GM18951 (cell line): ENCODE data around the gene S1PR5.
"Not testable (repeated sequence)": the region's sequence is repeated elsewhere in the genome, so short reads cannot be mapped to it uniquely, and the experiment has no call there.

Experiments
- POLR2A ChIP-seq: IDR thresholded peaks from 4 replicates; pipeline ENCODE4 v1.6.1; 2011; ENCODE audit warnings: mild to moderate bottlenecking; ENCODE audit not compliant: insufficient read length, insufficient read depth; ENCODE audit errors: extremely low read depth
- in situ Hi-C: fragments of 300-500 bp; cut with MboI; formaldehyde crosslinking; loops from one replicate; pipeline ENCODE4 v1.12.0; 2022; ENCODE audit warnings: low sequenced_read_pairs, mixed read lengths, inconsistent platforms; ENCODE audit not compliant: unreplicated experiment

S1PR5 gene

DNA sequence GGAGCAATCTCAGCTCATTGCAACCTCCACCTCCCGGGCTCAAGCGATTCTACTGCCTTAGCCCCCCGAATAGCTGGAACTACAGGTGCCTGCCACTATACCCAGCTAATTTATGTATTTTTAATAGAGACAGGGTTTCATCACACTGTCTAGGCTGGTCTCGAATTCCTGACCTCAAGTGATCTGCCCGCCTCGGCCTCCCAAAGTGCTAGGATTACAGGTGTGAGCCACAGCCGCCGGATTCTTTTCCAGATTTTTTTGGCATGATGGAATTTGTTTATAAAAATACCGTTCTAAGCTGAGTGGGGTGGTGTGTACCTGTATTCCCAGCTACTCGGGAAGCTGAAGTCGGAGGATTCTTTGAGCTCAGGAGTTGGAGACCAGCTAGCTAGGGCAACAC, 20.4 kb upstream of the S1PR5 start:
- TF ChIP-seq POLR2A, result no peak
- in situ Hi-C loops, result no loop called here

DNA sequence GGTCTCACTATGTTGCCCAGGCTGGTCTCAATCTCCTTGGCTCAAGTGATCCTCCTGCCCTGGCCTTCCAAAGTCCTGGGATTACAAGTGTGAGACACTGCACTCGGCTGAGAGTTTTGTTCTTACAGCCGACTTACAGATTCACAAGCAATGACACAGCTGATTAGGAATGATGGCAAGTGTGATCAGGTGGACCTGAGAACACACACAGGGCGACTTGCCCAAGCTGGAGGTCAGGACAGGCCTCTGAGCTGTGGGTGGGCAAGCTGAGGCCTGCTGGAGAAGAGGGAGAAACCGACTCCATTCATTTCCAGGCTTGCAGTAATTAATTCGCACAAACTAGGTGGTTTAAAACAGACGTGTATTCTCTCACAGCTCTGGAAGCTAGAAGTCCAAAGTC, 18.4 kb upstream of the S1PR5 start:
- no peak for TF ChIP-seq POLR2A

DNA sequence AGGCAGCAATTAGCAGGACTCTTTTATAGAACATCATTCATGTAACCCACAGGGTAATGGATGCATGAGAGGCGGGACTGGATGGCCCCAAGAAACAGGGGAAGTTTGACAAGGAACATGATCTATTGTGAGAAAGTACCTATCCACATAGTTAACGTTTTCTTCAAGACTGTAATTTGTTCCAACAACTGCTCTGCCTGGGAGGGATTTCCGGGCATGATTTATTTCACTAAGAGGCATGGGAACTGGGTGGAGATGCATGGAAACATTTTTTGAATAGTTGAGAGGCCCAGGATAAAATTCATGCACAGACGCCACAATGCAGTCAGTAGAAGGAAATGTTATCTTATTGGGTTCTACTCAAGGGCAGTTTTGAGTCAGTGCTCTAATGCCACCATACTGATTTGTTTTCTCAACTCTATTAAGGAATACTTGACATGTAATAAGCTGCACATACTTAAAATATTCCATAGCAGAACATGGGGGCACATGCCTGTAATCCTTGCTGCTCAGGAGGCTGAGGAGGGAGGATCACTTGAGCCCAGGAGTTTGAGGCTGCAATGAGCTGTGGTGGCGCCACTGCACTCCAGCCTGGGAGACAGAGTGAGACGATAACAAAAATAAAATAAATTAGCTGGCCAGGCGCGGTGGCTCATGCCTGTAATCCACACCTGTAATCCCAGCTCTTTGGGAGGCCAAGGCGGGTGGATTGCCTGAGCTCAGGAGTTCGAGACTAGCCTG, 16.6 kb upstream of the S1PR5 start:
- TF ChIP-seq POLR2A, result no peak
- in situ Hi-C loops, result no loop called here

More for the DNA sequence above, 18.4 kb upstream of the S1PR5 start:
- in situ Hi-C loops, result no loop called here

DNA sequence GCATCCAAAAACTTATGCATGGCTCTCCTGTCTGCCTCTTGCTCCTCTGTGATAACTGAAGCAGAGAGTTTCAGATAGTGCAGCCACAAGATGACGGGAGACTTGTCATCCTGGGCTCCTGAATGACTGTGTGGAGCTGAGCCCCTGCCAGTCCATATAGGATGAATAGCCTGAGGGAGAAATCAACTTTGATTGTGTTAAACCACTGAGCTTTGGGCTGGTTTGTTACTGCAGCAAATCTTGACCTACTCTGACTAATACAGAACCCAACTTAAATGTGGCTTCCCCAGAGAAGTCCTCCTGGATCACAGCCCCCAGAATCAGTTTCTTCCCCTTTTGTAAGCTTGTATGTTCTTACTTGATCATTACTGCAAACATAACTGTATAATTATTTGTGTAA, 15.2 kb upstream of the S1PR5 start:
- TF ChIP-seq POLR2A, result no peak

DNA sequence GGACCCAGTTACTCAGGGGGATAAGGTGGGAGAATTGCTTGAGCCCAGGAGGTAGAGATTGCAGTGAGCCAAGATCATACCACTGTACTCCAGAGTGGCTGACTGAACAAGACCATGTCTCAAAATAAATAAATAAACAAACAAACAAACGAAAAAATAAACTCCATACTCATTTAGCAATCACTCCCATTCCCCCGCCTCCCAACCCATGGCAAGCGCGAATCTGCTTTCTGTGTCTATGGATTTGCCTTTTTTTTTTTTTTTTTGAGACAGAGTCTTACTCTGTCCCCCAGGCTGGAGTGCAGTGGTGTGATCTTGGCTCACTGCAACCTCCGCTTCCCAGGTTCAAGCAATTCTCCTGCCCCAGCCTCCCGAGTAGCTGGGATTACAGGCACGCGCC, 9.6 kb upstream of the S1PR5 start:
- in situ Hi-C loops, result not testable (repeated sequence)

More for the DNA sequence above, 15.2 kb upstream of the S1PR5 start:
- in situ Hi-C loops, result no loop called here

DNA sequence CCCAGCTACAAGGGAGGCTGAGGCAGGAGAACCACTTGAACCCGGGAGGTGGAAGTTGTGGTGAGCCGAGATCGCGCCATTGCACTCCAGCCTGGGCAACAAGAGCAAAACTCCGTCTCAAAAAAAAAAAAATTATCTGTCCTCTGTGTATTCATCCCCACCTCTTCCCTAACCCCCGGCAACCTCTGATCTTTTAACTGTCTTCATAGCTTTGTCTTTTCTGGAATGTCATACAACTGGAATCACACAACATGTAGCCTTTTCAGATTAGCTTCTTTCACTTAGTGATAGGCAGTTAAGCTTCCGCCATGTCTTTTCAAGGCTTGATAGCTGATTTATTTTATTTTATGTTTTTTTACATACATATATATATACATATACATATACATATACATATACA, 8.4 kb upstream of the S1PR5 start:
- TF ChIP-seq POLR2A, result no peak

DNA sequence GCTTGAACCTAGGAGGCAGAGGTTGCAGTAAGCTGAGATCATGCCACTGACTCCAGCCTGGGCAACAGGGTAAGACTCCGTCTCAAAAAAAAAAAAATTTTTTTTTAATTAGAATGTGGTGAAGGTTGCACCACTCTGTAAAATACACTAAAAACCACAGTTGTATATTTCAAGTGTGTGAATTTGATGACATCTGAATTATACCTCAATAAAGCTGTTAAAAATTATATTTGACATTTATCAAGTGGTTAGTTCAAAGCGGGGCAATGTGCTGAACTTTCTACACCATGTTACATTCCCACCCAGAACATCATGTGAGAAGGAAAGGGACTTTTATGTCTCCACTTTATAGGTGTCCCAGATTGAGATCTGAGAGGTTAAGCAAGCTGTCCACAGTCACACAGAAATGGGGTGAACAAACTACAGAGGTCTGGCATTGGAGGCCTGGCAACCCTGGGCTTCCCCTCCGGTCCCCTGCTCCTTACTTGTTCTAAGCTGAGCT, 5.9 kb upstream of the S1PR5 start:
- no peak for TF ChIP-seq POLR2A
- in situ Hi-C loops, result no loop called here

More for the DNA sequence above, 8.4 kb upstream of the S1PR5 start:
- in situ Hi-C loops, result no loop called here

DNA sequence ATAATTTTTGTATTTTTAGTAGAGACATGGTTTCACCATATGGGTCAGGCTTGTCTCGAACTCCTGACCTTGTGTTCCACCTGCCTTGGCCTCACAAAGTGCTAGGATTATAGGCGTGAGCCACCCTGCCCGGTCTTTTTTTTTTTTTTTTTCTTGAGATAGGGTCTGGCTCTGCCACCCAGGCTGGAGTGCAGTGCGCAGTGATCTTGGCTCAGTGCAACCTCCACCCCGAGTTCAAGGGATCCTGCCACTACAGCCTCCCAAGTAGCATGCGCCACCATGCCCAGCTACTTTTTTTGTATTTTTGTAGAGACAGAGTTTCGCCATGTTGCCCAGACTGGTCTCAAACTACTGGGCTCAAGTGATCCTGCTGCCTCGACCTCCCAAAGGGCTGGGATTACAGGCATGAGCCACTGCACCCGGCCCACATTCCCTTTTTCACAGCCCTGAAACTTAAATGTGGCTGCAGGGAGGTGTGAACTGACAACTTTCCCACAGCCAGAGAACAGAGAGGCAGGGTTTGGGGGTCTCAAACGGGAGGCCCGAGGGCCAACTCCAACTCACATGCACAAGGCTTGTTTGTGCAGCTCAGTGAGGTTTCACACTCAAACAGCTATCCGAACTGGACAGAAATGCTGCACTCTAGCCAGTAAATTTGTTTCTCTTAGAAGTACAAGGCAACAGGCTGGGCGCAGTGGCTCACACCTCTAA, 4.4 kb upstream of the S1PR5 start:
- no peak for TF ChIP-seq POLR2A
- in situ Hi-C loops, result no loop called here

DNA sequence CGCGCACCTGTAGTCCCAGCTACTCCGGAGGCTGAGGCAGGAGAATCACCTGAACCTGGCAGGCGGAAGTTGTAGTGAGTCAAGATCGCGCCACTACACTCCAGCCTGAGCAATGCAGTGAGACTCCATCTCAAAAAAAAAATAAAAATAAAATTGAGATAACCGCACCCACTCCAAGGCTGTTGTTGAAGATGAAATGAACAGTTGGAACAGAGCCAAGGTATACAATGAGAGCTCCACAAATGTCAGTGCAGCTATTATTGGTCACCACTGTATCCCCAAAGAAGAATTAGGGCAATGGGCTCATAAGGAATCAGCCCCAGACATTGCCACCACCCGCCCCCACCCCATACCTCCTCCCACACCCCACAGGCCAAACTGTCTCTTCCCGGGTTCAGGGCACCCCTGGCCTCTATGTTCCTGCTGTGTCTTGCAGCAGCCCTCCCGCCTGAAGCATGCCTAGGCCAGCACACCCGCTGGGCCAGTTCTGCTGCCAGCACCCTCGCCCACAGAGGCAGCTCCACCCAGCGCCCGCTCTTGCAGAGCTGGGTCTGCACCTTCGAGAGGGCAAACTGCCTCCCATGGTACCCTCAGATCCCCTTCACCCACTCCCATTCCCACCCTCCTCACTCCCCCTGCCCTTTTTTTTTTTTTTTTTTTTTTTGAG, 3.5 kb upstream of the S1PR5 start:
- in situ Hi-C loops, result no loop called here
- no peak for TF ChIP-seq POLR2A

DNA sequence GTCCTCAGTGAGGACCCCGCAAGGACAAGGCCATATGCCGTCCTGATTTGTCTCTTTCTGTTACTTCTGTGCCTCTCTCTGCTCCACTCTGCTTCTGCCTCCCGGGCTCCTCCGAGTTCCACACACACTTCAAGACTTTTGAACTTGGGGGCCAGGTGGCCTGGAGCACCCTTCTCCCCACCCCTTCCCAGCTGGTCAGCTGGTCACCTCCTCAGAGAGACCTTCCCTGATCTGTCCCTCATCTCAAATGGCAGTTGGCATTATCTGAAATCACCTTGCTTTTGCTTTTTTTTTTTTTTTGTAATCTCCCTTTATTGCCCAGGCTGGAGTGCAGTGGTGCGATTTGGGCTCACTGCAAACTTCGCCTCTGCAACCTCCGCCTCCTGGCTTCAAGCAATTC, 2.2 kb upstream of the S1PR5 start:
- in situ Hi-C loops, result no loop called here
- no peak for TF ChIP-seq POLR2A

DNA sequence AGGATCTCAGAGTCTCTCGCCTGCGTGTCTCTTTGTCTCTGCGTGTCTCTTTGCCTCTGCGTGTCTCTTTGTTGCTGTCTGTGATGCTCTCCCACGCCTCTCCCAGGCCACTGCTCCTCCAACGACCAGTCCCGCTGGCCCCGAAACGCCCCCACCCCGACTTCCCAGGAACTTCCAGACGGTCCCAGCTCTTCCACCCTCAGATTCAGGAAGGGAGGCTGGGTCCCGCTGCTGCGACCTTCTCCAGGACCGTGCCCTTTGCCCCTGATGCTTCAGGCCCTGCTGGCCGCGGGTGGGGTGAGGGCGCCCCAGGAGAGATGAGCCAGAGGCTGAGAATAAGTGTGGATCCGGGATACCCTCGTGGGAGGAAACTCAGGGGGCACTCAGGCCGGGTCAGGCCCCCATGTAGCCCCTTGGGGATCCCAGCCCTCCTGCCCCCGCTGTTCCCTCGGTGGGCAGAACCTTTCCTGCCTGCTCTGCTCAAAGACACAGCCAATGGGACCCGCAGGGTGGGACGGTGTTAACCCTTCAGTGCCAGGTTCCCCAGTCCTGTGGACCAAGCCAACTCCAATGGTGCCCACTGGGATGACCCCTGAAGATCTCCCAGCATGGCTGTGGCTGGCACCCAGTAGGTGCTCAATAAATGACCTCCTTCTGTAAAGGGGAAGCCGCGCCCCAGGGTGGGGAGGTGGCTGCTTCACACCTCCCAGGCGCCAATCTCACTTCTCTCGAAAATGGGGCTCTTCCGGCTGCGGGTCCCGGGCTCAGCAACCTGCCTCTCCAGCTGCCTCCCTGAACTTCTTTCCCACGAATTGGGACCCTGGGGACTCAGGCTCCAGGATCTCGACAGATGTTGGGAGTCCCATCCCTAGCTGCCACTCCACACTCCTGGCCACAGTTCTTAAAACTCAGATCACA, 1.5 kb upstream of the S1PR5 start:
- in situ Hi-C loops, result no loop called here
- no peak for TF ChIP-seq POLR2A

DNA sequence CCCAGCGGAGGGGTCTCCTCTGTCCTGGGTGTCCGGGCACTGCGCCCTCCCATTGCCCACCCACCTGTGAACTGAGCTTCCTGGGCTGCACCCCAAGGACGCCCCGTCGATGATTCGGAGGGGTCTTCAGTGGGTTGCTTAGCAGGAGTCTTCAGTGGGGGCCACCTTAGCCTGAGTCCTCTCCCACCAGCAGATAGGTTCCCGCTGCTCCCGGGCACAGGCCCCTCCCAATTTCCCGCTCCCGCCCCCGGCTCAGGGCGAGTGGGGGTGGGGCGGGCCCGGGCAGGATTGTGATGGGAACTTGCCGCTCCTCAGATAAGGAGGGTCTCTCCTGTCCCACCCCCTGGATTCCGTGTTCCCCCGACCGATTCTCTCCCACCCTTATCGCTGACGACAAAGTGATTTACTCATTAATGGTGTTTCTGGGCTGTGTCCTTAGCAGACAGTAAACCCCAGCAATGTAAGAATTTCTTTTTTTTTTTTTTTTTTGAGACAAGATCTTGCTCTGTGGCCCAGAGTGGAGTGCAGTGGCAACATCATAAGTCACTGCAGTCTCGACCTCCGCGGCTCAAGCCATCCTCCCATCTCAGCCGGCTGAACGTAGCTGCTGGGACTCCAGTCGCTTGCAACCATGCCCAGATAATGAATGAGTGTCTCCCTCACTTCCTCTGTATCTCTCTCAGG, 655 bp upstream of the S1PR5 start:
- in situ Hi-C loops, result no loop called here
- TF ChIP-seq POLR2A, result no peak

DNA sequence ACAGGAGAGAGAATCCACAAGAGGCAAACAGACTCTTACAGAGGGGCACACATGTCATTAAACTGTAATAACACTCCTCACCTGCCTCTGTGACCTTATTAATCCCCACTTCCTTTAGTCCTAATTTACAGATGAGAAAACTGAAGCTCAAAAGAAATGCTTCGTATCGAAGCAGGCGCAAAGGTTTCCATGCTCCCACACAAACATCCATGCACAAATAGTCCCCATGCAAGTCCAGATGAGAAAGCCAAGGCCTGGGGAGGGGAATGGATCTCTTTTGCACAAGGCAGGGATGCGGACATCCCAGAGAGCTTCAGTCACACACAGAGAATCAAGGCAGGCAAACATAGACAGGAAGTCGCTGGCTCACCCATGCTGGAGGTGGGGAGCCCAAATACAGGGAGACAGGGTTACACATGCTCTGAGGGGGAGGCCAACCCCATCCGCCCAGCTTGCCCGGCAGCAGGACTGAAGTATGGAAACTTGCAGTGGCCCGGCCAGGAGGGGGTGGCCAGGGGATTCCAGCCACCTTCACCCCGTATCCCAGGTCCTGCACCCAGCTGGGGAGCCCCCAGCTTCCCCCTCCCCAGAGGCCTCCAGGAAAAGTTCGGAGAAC, 468 bp downstream of the S1PR5 start:
- in situ Hi-C loops, result no loop called here
- no peak for TF ChIP-seq POLR2A
